K562 (cell line): Measurements from ENCODE around the gene DNAJB6.

ENCODE experiments used
- RFX5 ChIP-seq: IDR thresholded peaks from 2 replicates; pipeline ENCODE4 v1.6.1; 2011; ENCODE audit warnings: low read depth, mild to moderate bottlenecking, improper control_type of control experiment, low read length
- SP1 ChIP-seq: sonication (generic); formaldehyde crosslinking; IDR thresholded peaks from 2 replicates; pipeline ENCODE4 v1.8.1; 2022; ENCODE audit warnings: mild to moderate bottlenecking, missing genetic modification reagents

- TF ChIP-seq RFX5, result no peak
- no peak for TF ChIP-seq SP1
These were observed 125.0 kb downstream of the DNAJB6 start for GRCh38 chr7:157461573-157462418.
